Measurements from ENCODE around the gene SPEN. TPM values are rescaled to one million over a fixed set of nuclear protein-coding genes. Genes with fewer than 3 reads are reported as not detected.
A peak's percentile ranks its signal among the peaks of the same experiment; 100 is the strongest.

SPEN gene
- total and polyA plus RNA-seq, 9 of the 15 experiments (the other 6 are each of a cell fraction or from before 2014, with no cell fraction given), result 5.7 to 87.5 (median 27.2) TPM

- TF ChIP-seq ZNF121 (CRISPR knock-in tag; conservative IDR thresholded peaks at IDR 0.05) (no peak), L3MBTL2 (IDR thresholded peaks at IDR 0.05) (no peak), ZNF197 (CRISPR knock-in tag; IDR thresholded peaks at IDR 0.05; ENCODE audit: low read depth) (no peak), EZH2 (IDR thresholded peaks at IDR 0.05; ENCODE audit: borderline replicate concordance, low read depth, low read length) (no peak), ILF3 (IDR thresholded peaks at IDR 0.05; ENCODE audit: borderline replicate concordance) (no peak), TEAD1 (CRISPR knock-in tag; IDR thresholded peaks at IDR 0.05) (no peak), ZBTB7A (IDR thresholded peaks at IDR 0.05; ENCODE audit: borderline replicate concordance, control insufficient read depth, low read depth, low read length) (0 out of 2 replicates have a peak, but pooled peaks have one; percentile 47), POLR2A (conservative IDR thresholded peaks at IDR 0.05) (no peak), KDM5B (IDR thresholded peaks at IDR 0.05; ENCODE audit: insufficient replicate concordance, low read depth, low read length) (peak; percentile 33), MED1 (CRISPR knock-in tag; IDR thresholded peaks at IDR 0.05; ENCODE audit: borderline replicate concordance) (peak; percentile 84; the same call in 1 of the 2 replicates), ZNF184 (CRISPR knock-in tag; IDR thresholded peaks at IDR 0.05) (no peak), IRF1 (CRISPR knock-in tag; IDR thresholded peaks at IDR 0.05; ENCODE audit: borderline replicate concordance) (no peak), HMBOX1 (IDR thresholded peaks at IDR 0.05) (peak; percentile 50; the same call in 1 of the 2 replicates), TEAD4 (IDR thresholded peaks at IDR 0.05; ENCODE audit: low read length) (no peak), TEAD4 (CRISPR knock-in tag; IDR thresholded peaks at IDR 0.05; ENCODE audit: borderline replicate concordance) (peak; percentile 41; the same call in 1 of the 2 replicates), ZNF639 (CRISPR knock-in tag; conservative IDR thresholded peaks at IDR 0.05 in 1 of 2, IDR thresholded peaks at IDR 0.05 in 1 of 2) (peak in 1 of 2 experiments; percentile 51; a peak in 2 of 4 replicates), PTBP1 (IDR thresholded peaks at IDR 0.05; ENCODE audit: low read depth, low read length) (no peak), KLF1 (tag; IDR thresholded peaks at IDR 0.05) (peak; percentile 39; the same call in 1 of the 2 replicates), ARID3B (CRISPR knock-in tag; IDR thresholded peaks at IDR 0.05; ENCODE audit: borderline replicate concordance) (0 out of 2 replicates have a peak, but pooled peaks have one; percentile 15), HNRNPK (IDR thresholded peaks at IDR 0.05; ENCODE audit: low read depth, low read length, poor library complexity, severe bottlenecking) (no peak), ZC3H4 (CRISPR knock-in tag; IDR thresholded peaks at IDR 0.05; ENCODE audit: borderline replicate concordance) (0 out of 2 replicates have a peak, but pooled peaks have one; percentile 8), JUN (IDR thresholded peaks at IDR 0.05; ENCODE audit: borderline replicate concordance, low read depth, low read length) (no peak), JUN (CRISPR knock-in tag; IDR thresholded peaks at IDR 0.05; ENCODE audit: borderline replicate concordance) (0 out of 2 replicates have a peak, but pooled peaks have one; percentile 58)
Observed at GRCh38 chr1:15951341-15952153, 104.0 kb downstream of the SPEN start (continued).

Measured in K562 (cell line).